Heart right ventricle (tissue), 16 donors: ENCODE data around the gene LIG3. TPM values are rescaled to one million over a fixed set of nuclear protein-coding genes. Genes with fewer than 3 reads are reported as not detected.

Experiments used
- ATAC-seq, 8 donors: fragments of 200-7000 bp; cut with Tn5 transposase; one replicate each; pipeline ENCODE4 v1.9.1; 2020; ENCODE audit warnings: mild to moderate bottlenecking in 8 of 8, moderate library complexity in 8 of 8, moderate number of reproducible peaks in 1 of 8
- DNase-seq, 2 donors: peaks; one replicate each; pipeline ENCODE4 v3.0.0-alpha.2; 2020
- H3K27ac ChIP-seq, 10 donors: fragments of 200-600 bp; sonication (generic) in 2 of 10; one replicate each; pipeline versions ENCODE4 v1.5.0 to v1.8.0; 2020 to 2022; ENCODE audit warnings: mild to moderate bottlenecking in 3 of 10
- H3K27me3 ChIP-seq, 7 donors: fragments of 200-600 bp; one replicate each; pipeline ENCODE4 v1.8.0; 2021 to 2022; ENCODE audit warnings: mild to moderate bottlenecking in 2 of 7
- H3K36me3 ChIP-seq, 9 donors: fragments of 200-600 bp; sonication (generic) in 1 of 9; one replicate each; pipeline versions ENCODE4 v1.5.0 to v1.8.0; 2020 to 2022; ENCODE audit warnings: mild to moderate bottlenecking in 2 of 9
- H3K4me1 ChIP-seq, 9 donors: fragments of 200-600 bp; sonication (generic) in 1 of 9; one replicate each; pipeline versions ENCODE4 v1.5.0 to v1.8.0; 2020 to 2022; ENCODE audit warnings: mild to moderate bottlenecking in 4 of 9
- H3K4me3 ChIP-seq, 10 donors: fragments of 200-600 bp; sonication (generic) in 2 of 10; one replicate each; pipeline versions ENCODE4 v1.5.0 to v1.8.0; 2020 to 2022; ENCODE audit warnings: mild to moderate bottlenecking in 7 of 10, moderate library complexity in 2 of 10
- H3K9me3 ChIP-seq, 11 donors: fragments of 200-600 bp in 10 of 11; sonication (generic) in 2 of 11; one replicate each; pipeline versions ENCODE4 v1.5.0 to v1.8.0; 2013 to 2022; ENCODE audit warnings: mild to moderate bottlenecking in 2 of 11, control low read depth in 1 of 11, moderate library complexity in 1 of 11
- WGBS, 2 donors: extraction: QIAGEN DNeasy Blood & Tissue Kit; methylation state at CpG; one replicate each; pipeline ENCODE4 v1.1.7; 2013; ENCODE audit warnings: inconsistent platforms in 1 of 2; 5-methylcytosine and 5-hydroxymethylcytosine counted together
- intact Hi-C, 10 donors: fragments of 100-400 bp; cut with DNase I; formaldehyde crosslinking; loops; one replicate each; pipeline versions ENCODE4 v1.11.1 to v1.14.2; 2022
- polyA plus RNA-seq, 2 donors: library from polyadenylated mRNA; stranded (reverse); fragments of 200-250 nt; gene quantifications; one replicate each; pipeline ENCODE4 v1.2.3, GENCODE V29; 2013
- total RNA-seq, 10 donors: library from RNA; stranded (reverse); fragmentation: NEBNext Ultra II Directional in 3 of 10; extraction: Animal tissue kit (Norgen Biotek cat#: 25700) in 3 of 10; gene quantifications; one replicate each; pipeline versions ENCODE4 v1.2.1 to v1.2.4, GENCODE V29; 2021 to 2023
- TF ChIP-seq, protein P1 (sequence below), 9 donors: fragments of 200-600 bp; sonication (generic) in 2 of 9; IDR thresholded peaks; one replicate each; pipeline versions ENCODE4 v1.5.0 to v1.8.0; 2021 to 2022; ENCODE audit warnings: antibody characterized with exemption in 9 of 9, mild to moderate bottlenecking in 5 of 9, moderate library complexity in 1 of 9
- donor health status: Arrhythmogenic right ventricular cardiomyopathy.
- donor health status: ischemic (EF 13 %, LVEDD 7.1; RV severe dilation, severe dysfunction).
- donor health status: healthy with polysubstance abuse.
- donor health status: DM: no; HTN: yes; CAD: no.
- donor health status: DM: no; HTN: no; CAD: no.
- donor health status: ischemic (EF 25% LVEDD 6.9; RV normal size, moderate dysfunction).
- donor health status: ischemic (EF 25% LVEDD 5.7; RV mildly dilated, moderate dysfunction).
- donor health status: healthy.
- donor health status: DM: yes; HTN: yes; CAD: no.
- donor health status: Ischemic cardiomyopathy.
- donor health status: ischemic (EF 35%, LVEDD 5.7; RV mildly dilated, moderate dysfunction).
- donor health status: nonischemic (EF 11% LVEDD 7.7; RV severe dilation, severe dysfunction).
- donor health status: DM: yes; HTN: yes; CAD: no.
- donor health status: PGD.
- donor health status: ischemic (EF 29% LVEDD 5.4; RV normal size, mild dysfunction).
- donor health status: nonischemic (EF 23%, LVEDD 6.1; RV moderate dilation, normal function).

LIG3 gene
- total and polyA plus RNA-seq, 12 donors, result 5.2 to 27.7 (median 19.5) TPM

GRCh38 chr17:35017021-35017420 lies 36.7 kb downstream of the LIG3 start:
- Histone ChIP-seq H3K4me3 (no peak overlapping the region), H3K27ac (no peak overlapping the region), H3K4me1 (peaks cover 0 to 15% (median 9%) of the 10 kb centered on the region in 9 donors), H3K36me3 (peaks cover 0 to 90% (median 11%) of the 10 kb centered on the region in 9 donors), H3K9me3 (no peaks in the 10 kb centered on the region), H3K27me3 (no peaks in the 10 kb centered on the region)
- ATAC-seq (no peak), DNase-seq (no peak)
- 96 to 97% methylated on average over 4 of the region's 4 CpGs for WGBS, 2 donors
- TF ChIP-seq, protein P1, sequence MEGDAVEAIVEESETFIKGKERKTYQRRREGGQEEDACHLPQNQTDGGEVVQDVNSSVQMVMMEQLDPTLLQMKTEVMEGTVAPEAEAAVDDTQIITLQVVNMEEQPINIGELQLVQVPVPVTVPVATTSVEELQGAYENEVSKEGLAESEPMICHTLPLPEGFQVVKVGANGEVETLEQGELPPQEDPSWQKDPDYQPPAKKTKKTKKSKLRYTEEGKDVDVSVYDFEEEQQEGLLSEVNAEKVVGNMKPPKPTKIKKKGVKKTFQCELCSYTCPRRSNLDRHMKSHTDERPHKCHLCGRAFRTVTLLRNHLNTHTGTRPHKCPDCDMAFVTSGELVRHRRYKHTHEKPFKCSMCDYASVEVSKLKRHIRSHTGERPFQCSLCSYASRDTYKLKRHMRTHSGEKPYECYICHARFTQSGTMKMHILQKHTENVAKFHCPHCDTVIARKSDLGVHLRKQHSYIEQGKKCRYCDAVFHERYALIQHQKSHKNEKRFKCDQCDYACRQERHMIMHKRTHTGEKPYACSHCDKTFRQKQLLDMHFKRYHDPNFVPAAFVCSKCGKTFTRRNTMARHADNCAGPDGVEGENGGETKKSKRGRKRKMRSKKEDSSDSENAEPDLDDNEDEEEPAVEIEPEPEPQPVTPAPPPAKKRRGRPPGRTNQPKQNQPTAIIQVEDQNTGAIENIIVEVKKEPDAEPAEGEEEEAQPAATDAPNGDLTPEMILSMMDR (IDR thresholded peaks at IDR 0.05), result no peak
- intact Hi-C loops, result no loop called here

DNA sequence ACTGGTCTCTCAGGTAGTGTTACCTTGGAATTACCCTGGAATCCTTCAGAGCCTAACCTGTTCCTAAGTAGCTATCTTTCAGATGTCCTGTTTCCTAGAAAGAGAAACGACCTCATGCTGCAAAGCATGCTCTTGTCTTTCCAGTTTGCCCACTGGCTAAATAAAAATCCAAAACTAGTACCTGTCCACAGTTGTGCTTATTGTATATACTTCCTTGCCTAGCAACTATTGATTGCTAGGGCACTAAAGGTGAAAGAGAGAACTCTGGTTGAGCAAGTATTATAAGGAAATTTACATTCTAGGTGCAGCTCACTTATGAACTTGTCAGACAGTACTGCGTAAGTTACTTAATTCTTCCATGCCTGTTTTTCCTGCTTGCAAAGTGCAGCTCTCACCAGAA lies 38.5 kb downstream of the LIG3 start:
- no peak overlapping the region for H3K27ac ChIP-seq
- TF ChIP-seq, protein P1 (IDR thresholded peaks at IDR 0.05), result no peak
- intact Hi-C loops, result no loop called here
- peaks cover 0 to 74% (median 11%) of the 10 kb centered on the region in 9 donors for H3K36me3 ChIP-seq
- H3K27me3 ChIP-seq, result no peaks in the 10 kb centered on the region
- WGBS, 2 donors, result 90 to 93% methylated on average over 2 of the region's 2 CpGs
- H3K9me3 ChIP-seq, result no peaks in the 10 kb centered on the region
- ATAC-seq (no peak), DNase-seq (no peak)
- peaks cover 0 to 32% (median 23%) of the 10 kb centered on the region in 9 donors for H3K4me1 ChIP-seq
- H3K4me3 ChIP-seq, result no peak overlapping the region

GRCh38 chr17:35019386-35020179 lies 39.3 kb downstream of the LIG3 start:
- H3K27me3 ChIP-seq, result no peaks in the 10 kb centered on the region
- peaks cover 0 to 71% (median 11%) of the 10 kb centered on the region in 9 donors for H3K36me3 ChIP-seq
- intact Hi-C loops, result loop anchor here in 3 of 10 donors (5.0 kb wide), 1 partner anchor 43 kb away; the partner anchor contains the start of gene RFFL (in 3 of the 3)
- no peak overlapping the region for H3K4me3 ChIP-seq
- no peak overlapping the region for H3K27ac ChIP-seq
- TF ChIP-seq, protein P1 (IDR thresholded peaks at IDR 0.05), result no peak
- 95 to 96% methylated on average over 6 of the region's 6 CpGs for WGBS, 2 donors
- H3K4me1 ChIP-seq, result peaks cover 0 to 33% (median 23%) of the 10 kb centered on the region in 9 donors
- no peaks in the 10 kb centered on the region for H3K9me3 ChIP-seq
- no peak for DNase-seq
- ATAC-seq, result no peak

DNA sequence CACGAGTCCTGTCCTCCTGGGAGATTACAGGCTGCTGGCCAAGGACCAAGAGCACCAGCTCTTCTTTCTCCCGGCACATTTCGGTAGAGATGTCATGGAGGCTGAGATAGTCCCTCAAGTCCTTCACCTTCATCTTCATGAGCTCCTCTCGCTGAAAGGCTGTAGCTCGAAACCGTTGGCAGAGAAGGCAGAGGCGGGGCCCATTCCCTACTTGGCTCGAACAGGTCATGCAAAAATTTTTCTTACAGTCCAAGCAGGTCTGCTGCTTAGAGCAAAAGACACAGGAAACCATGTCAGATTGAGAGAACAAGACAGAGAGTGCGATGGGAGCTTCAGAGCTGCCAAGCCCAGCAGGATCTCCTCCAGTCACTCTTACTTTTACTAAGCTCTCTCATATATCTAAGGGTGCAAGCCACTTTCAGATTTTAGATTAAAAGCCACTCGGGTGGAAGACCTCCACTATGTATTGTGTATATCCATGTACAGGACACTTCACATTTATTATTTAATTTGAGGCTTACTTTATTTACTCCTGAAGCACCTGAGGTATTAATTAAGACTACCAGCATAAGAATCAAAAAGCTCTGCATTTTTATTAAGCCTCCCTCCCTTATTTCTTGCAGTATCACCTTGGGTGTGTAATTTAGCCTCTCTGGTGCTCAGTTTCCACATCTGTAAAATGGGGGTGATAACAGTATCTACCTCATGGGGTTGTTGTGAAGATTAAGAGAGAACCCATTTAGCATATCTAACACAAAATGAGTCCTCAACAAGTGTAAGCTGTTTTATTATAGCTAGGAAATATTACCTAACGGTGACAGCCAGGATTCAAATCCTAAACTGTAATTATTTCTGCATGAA lies 41.4 kb downstream of the LIG3 start:
- Histone ChIP-seq H3K27ac (peak overlapping the region; percentile 49 to 90 (median 78)), H3K27me3 (no peaks in the 10 kb centered on the region), H3K4me3 (no peak overlapping the region), H3K4me1 (peaks cover 0 to 33% (median 18%) of the 10 kb centered on the region in 9 donors), H3K36me3 (peaks cover 0 to 70% (median 15%) of the 10 kb centered on the region in 9 donors), H3K9me3 (no peaks in the 10 kb centered on the region)
- 79 to 87% methylated on average over 11 of the region's 11 CpGs for WGBS, 2 donors
- intact Hi-C loops, result loop anchor here in 3 of 10 donors (5.0 kb wide), 1 partner anchor 41 kb away; the partner anchor contains the start of gene RFFL (in 3 of the 3)
- no peak for ATAC-seq
- no peak for DNase-seq
- TF ChIP-seq, protein P1 (IDR thresholded peaks at IDR 0.05), result no peak
